Panc1 (cell line): Measurements from ENCODE around the gene MRPL27. TPM values are rescaled to one million over a fixed set of nuclear protein-coding genes. Genes with fewer than 3 reads are reported as not detected.

Source experiments
- ATAC-seq: fragments of 200-7000 bp; cut with Tn5 transposase; 2 replicates; pipeline ENCODE4 v1.9.1; 2020; ENCODE audit warnings: mild to moderate bottlenecking, moderate library complexity
- BruUV-seq: library from RNA; stranded (reverse); fragments of 400-500 nt; replicated peaks from 2 replicates; lab custom pipeline; 2021; lab: Mats Ljungman, UMichigan
- CTCF ChIA-PET: fragments of 300-600 bp; sonication (Branson Sonifier 250); formaldehyde crosslinking; loops from one replicate; lab custom pipeline; 2022; ENCODE audit warnings: antibody characterized with exemption; lab: Charles Lee
- POLR2A ChIA-PET: fragments of 300-600 bp; sonication (Branson Sonifier 250); formaldehyde crosslinking; loops from one replicate; lab custom pipeline; 2022; ENCODE audit warnings: antibody characterized with exemption; lab: Charles Lee
- DNase-seq: peaks from one replicate; pipeline ENCODE4 v3.0.0-alpha.2; 2010; ENCODE audit warnings: low read depth, low spot score
- H3K27ac ChIP-seq: 2 replicates; pipeline ENCODE4 v1.5.1; 2011; ENCODE audit warnings: mild to moderate bottlenecking, low read length, inconsistent platforms
- H3K27me3 ChIP-seq: fragments of 200-500 bp; sonication (Bioruptor generic); 2 replicates; pipeline ENCODE4 v1.6.0; 2014; ENCODE audit warnings: low read length, inconsistent platforms; ENCODE audit not compliant: control insufficient read depth, insufficient read depth
- H3K36me3 ChIP-seq: fragments of 200-500 bp; sonication (Bioruptor generic); 2 replicates; pipeline ENCODE4 v1.5.1; 2014; ENCODE audit warnings: inconsistent platforms, mild to moderate bottlenecking, low read length, moderate library complexity; ENCODE audit not compliant: control insufficient read depth, insufficient read depth
- H3K4me1 ChIP-seq: 2 replicates; pipeline ENCODE4 v1.5.1; 2011; ENCODE audit warnings: inconsistent platforms, mild to moderate bottlenecking, low read length, moderate library complexity; ENCODE audit not compliant: control insufficient read depth, insufficient read depth
- H3K4me3 ChIP-seq, 2 experiments: 2 replicates each; pipeline ENCODE4 v1.5.1; 2011 to 2012; ENCODE audit warnings: low read depth in 2 of 2, low read length in 2 of 2, mild to moderate bottlenecking in 2 of 2, inconsistent platforms in 1 of 2, moderate library complexity in 1 of 2
- H3K9me3 ChIP-seq: fragments of 200-500 bp; sonication (Bioruptor generic); 2 replicates; pipeline ENCODE4 v1.5.1; 2014; ENCODE audit warnings: low read depth, mild to moderate bottlenecking, inconsistent platforms, low read length, moderate library complexity; ENCODE audit not compliant: control insufficient read depth, insufficient read depth
- CTCF ChIP-seq: fragments of 450-650 bp; IDR thresholded peaks from 2 replicates; pipeline ENCODE4 v1.5.1; 2017; ENCODE audit warnings: mild to moderate bottlenecking
- POLR2AphosphoS5 ChIP-seq: IDR thresholded peaks from 2 replicates; pipeline ENCODE4 v1.6.1; 2012; ENCODE audit warnings: mild to moderate bottlenecking, low read depth, low read length, moderate library complexity
- REST ChIP-seq, 2 experiments: IDR thresholded peaks; 2 replicates each; pipeline ENCODE4 v1.6.1; 2011 to 2012; ENCODE audit warnings: low read depth in 2 of 2, control low read depth in 1 of 2, low read length in 1 of 2, mild to moderate bottlenecking in 1 of 2, moderate library complexity in 1 of 2; ENCODE audit not compliant: insufficient read depth in 1 of 2
- SIN3A ChIP-seq: IDR thresholded peaks from 2 replicates; pipeline ENCODE4 v1.6.1; 2012; ENCODE audit warnings: low read depth, mild to moderate bottlenecking, low read length, moderate library complexity, borderline replicate concordance; ENCODE audit not compliant: insufficient read depth
- TCF7L2 ChIP-seq: IDR thresholded peaks from 2 replicates; pipeline ENCODE4 v1.6.1; 2011; ENCODE audit warnings: mild to moderate bottlenecking, low read depth, low read length, inconsistent platforms
- in situ Hi-C: cut with HindIII; loops from 2 replicates; pipeline ENCODE4 v1.10.0; 2016; ENCODE audit warnings: low sequenced_read_pairs, low pct_unique_long_range_greater_than_20kb
- intact Hi-C: fragments of 100-400 bp; cut with micrococcal nuclease; formaldehyde crosslinking; loops from one replicate; pipeline ENCODE4 v1.10.0; 2022; ENCODE audit not compliant: unreplicated experiment
- total RNA-seq: library from RNA; stranded (reverse); gene quantifications from one replicate; pipeline ENCODE4 v1.2.1, GENCODE V29; 2021; ENCODE audit not compliant: unreplicated experiment

MRPL27 gene
- total RNA-seq, 1 experiment from 2014 or later: 136 TPM

- Histone ChIP-seq H3K4me3 (no peak overlapping the region), H3K36me3 (0 out of 2 replicates have a peak, but pooled peaks cover 2% of the 10 kb centered on the region), H3K9me3 (no peaks in the 10 kb centered on the region), H3K27ac (no peak overlapping the region), H3K27me3 (no peaks in the 10 kb centered on the region), H3K4me1 (no peaks in the 10 kb centered on the region)
- no TSS peak for BruUV-seq
- POLR2A ChIA-PET: interaction anchor here (0.6 kb wide), 1 partner anchor 73 kb away, joined by 4 read pairs; no protein-coding TSS in a partner anchor
- no peak for ATAC-seq
- intact Hi-C loops (no loop called here), in situ Hi-C loops (no loop called here)
- CTCF ChIA-PET: interaction anchor here (0.6 kb wide), 1 partner anchor 8 kb away, joined by 3 read pairs; no protein-coding TSS in a partner anchor
- no peak for DNase-seq
- TF ChIP-seq SIN3A: no peak
- TF ChIP-seq REST (IDR thresholded peaks at IDR 0.05; ENCODE audit: insufficient read depth in 1 of 2, low read depth in 2 of 2, low read length in 1 of 2): no peak
- no peak for TF ChIP-seq TCF7L2
- no peak for TF ChIP-seq POLR2AphosphoS5
- TF ChIP-seq CTCF: no peak
These were observed 19.3 kb downstream of the MRPL27 start for GRCh38 chr17:50353600-50354195.

GRCh38 chr17:50352693-50353599 is 20.0 kb downstream of the MRPL27 start:
- intact Hi-C loops (no loop called here), in situ Hi-C loops (no loop called here)
- Histone ChIP-seq H3K27me3 (no peaks in the 10 kb centered on the region), H3K4me3 (no peak overlapping the region), H3K4me1 (no peaks in the 10 kb centered on the region), H3K9me3 (no peaks in the 10 kb centered on the region), H3K36me3 (0 out of 2 replicates have a peak, but pooled peaks cover 2% of the 10 kb centered on the region), H3K27ac (no peak overlapping the region)
- POLR2A ChIA-PET: no interaction called here
- TF ChIP-seq REST (IDR thresholded peaks at IDR 0.05; ENCODE audit: insufficient read depth in 1 of 2, low read depth in 2 of 2, low read length in 1 of 2) (no peak), CTCF (no peak), POLR2AphosphoS5 (no peak), TCF7L2 (no peak), SIN3A (no peak)
- BruUV-seq: no TSS peak
- ATAC-seq: 0 out of 2 replicates have a peak, but pooled peaks have one; percentile 11
- no peak for DNase-seq
- CTCF ChIA-PET: no interaction called here
